ENCODE data around the gene YDJC. TPM values are rescaled to one million over a fixed set of nuclear protein-coding genes. Genes with fewer than 3 reads are reported as not detected.
"Not testable (repeated sequence)": the region's sequence is repeated elsewhere in the genome, so short reads cannot be mapped to it uniquely, and the experiment has no call there.

The YDJC gene
- total RNA-seq, 2 experiments from 2014 or later, result 59.0 to 81.1 TPM

DNA sequence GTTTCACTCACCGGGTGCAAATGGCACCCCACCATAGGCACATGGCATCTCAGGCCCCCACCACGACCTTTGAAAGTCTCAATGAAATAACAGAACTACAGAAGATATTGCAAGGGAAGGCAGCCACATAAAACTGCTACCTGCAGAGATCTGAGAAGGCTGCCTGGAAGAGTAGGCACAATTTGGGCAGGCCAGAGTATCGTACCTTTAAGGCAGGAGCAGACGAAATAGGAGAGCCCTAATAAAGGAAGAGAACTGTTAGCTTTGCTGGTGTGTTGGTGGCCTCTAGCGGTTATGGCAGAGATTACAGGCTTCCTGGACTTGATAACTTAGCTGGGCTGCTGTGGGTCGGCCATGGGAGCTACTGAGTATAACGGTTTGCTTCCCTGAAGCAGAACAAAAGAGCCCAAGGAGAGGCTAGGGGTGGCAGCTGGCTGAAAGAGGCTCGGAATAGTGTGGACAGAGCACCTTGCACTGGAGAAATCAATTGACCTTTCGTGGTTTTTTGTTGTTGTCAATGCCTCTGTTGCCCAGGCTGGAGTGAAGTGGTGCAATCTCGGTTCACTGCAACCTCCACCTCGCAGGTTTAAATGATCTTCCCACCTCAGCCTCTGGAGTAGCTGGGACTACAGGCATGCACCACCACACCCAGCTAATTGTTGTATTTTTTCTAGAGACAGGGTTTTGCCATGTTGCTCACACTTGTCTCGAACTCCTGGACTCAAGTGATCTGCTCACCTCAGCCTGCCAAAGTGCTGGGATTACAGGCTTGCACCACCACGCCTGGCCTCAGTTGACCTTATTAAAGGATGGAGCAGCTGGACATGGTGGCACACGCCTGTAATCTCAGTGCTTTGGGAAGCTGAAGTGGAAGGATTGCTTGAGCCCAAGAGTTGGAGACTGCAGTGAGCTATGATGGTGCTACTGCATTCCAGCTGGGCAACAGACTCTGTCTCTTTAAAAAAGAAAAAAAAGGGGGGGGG lies 17.1 kb upstream of the YDJC start:
- Histone ChIP-seq H3K4me3 (ENCODE audit: low read depth, low read length, poor library complexity, severe bottlenecking) (no peak overlapping the region), H3K4me2 (ENCODE audit: low read length) (peak overlapping the region; percentile 13; the same call in 1 of the 2 replicates), H3K9me3 (ENCODE audit: low read length) (no peaks in the 10 kb centered on the region), H3K79me2 (ENCODE audit: insufficient read depth, low read depth, low read length) (no peaks in the 10 kb centered on the region; the same call in 1 of the 2 replicates), H4K20me1 (ENCODE audit: insufficient read depth, low read length) (no peaks in the 10 kb centered on the region), H3K27ac (ENCODE audit: low read depth, low read length, poor library complexity, severe bottlenecking) (no peak overlapping the region), H2AFZ (ENCODE audit: low read length) (no peak overlapping the region), H3K4me1 (ENCODE audit: insufficient read depth, low read length, poor library complexity, severe bottlenecking) (peaks cover 29% of the 10 kb centered on the region), H3K36me3 (ENCODE audit: insufficient read depth, low read length) (peaks cover 36% of the 10 kb centered on the region), H3K9me2 (ENCODE audit: insufficient read depth, low read length) (no peaks in the 10 kb centered on the region)
- peak; percentile 89 for DNase-seq (ENCODE audit: low spot score)
- intact Hi-C loops (cut with micrococcal nuclease; ENCODE audit: unreplicated experiment), result no loop called here
- ChIA-PET POLR2A (interaction anchor here (0.6 to 1.0 kb wide), 2 partner anchors 10 to 258 kb away, joined by 3 to 5 read pairs; no protein-coding TSS in a partner anchor), CTCF (ENCODE audit: unreplicated experiment) (interaction anchor here (0.6 to 1.0 kb wide), 3 partner anchors 14 to 18 kb away, joined by 3 to 6 read pairs (median 5); partner anchors contain the start of gene CCDC116)
- no peak for TF ChIP-seq EZH2phosphoT487 (IDR thresholded peaks at IDR 0.05; ENCODE audit: borderline replicate concordance, low read depth, low read length)
- TF ChIP-seq, protein P1, sequence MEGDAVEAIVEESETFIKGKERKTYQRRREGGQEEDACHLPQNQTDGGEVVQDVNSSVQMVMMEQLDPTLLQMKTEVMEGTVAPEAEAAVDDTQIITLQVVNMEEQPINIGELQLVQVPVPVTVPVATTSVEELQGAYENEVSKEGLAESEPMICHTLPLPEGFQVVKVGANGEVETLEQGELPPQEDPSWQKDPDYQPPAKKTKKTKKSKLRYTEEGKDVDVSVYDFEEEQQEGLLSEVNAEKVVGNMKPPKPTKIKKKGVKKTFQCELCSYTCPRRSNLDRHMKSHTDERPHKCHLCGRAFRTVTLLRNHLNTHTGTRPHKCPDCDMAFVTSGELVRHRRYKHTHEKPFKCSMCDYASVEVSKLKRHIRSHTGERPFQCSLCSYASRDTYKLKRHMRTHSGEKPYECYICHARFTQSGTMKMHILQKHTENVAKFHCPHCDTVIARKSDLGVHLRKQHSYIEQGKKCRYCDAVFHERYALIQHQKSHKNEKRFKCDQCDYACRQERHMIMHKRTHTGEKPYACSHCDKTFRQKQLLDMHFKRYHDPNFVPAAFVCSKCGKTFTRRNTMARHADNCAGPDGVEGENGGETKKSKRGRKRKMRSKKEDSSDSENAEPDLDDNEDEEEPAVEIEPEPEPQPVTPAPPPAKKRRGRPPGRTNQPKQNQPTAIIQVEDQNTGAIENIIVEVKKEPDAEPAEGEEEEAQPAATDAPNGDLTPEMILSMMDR (conservative IDR thresholded peaks at IDR 0.05; ENCODE audit: low read length), result peak; percentile 91
- no TSS peak for BruUV-seq (replicated peaks)

DNA sequence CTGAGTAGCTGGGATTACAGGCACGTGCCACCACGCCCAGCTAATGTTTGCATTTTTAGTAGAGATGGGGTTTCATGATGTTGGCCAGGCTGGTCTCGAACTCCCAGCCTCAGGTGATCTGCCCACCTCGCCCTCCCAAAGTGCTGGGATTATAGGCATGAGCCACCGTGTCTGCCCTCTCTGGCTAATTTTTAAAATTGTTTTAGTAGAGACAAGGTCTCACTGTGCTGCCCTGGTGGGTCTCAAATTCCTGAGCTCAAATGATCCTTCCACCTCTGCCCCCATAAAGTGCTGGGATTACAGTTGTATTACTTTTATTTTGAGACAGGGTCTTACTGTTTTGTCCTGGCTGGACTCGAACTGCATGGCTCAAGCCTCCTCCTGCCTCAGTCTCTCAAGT lies 15.7 kb upstream of the YDJC start:
- H3K9me3 ChIP-seq (ENCODE audit: low read length); H2AFZ ChIP-seq (ENCODE audit: low read length); intact Hi-C loops (cut with micrococcal nuclease; ENCODE audit: unreplicated experiment); CTCF ChIA-PET (ENCODE audit: unreplicated experiment); H3K79me2 ChIP-seq (ENCODE audit: insufficient read depth, low read depth, low read length); BruUV-seq (replicated peaks); H3K27ac ChIP-seq (ENCODE audit: low read depth, low read length, poor library complexity, severe bottlenecking); H3K9me2 ChIP-seq (ENCODE audit: insufficient read depth, low read length); DNase-seq (ENCODE audit: low spot score); H3K4me3 ChIP-seq (ENCODE audit: low read depth, low read length, poor library complexity, severe bottlenecking); H3K4me2 ChIP-seq (ENCODE audit: low read length); H4K20me1 ChIP-seq (ENCODE audit: insufficient read depth, low read length): not testable (repeated sequence)
- Histone ChIP-seq H3K4me1 (ENCODE audit: insufficient read depth, low read length, poor library complexity, severe bottlenecking) (peaks cover 25% of the 10 kb centered on the region), H3K36me3 (ENCODE audit: insufficient read depth, low read length) (peaks cover 36% of the 10 kb centered on the region)
- POLR2A ChIA-PET, result interaction anchor here (0.7 kb wide), 1 partner anchor 698 kb away, joined by 3 read pairs; no protein-coding TSS in a partner anchor

DNA sequence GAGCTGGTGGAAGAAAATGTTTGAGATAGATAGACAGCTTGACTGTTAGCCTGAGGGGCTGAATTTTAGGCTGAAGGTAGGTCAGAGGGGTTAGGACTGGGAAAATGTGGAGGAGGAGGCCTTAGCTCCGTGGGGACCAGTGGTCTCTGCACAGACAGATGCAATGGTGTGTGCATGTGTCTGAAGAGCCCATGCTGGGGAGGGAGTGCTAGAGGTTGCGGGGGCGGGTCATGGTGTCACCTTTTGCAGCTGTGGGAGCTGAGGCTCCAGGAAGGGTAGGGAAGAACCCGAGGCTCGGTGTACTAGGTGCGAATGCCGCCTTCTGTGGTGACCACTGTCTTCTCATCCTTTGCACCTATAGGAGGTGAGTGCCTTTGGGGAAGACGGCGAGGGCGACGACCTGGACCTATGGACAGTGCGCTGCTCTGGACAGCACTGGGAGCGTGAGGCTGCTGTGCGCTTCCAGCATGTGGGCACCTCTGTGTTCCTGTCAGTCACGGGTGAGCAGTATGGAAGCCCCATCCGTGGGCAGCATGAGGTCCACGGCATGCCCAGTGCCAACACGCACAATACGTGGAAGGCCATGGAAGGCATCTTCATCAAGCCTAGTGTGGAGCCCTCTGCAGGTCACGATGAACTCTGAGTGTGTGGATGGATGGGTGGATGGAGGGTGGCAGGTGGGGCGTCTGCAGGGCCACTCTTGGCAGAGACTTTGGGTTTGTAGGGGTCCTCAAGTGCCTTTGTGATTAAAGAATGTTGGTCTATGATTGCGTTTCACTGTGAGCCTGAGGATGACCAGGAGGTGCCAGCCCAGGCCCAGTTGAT lies 13.9 kb upstream of the YDJC start:
- H3K36me3 ChIP-seq (ENCODE audit: insufficient read depth, low read length), result peaks cover 25% of the 10 kb centered on the region
- peak; percentile 45 for DNase-seq (ENCODE audit: low spot score)
- no peak for TF ChIP-seq EZH2phosphoT487 (IDR thresholded peaks at IDR 0.05; ENCODE audit: borderline replicate concordance, low read depth, low read length)
- TF ChIP-seq, protein P1 (conservative IDR thresholded peaks at IDR 0.05; ENCODE audit: low read length), result peak; percentile 67
- ChIA-PET CTCF (ENCODE audit: unreplicated experiment) (no interaction called here), POLR2A (interaction anchor here (1.6 to 2.0 kb wide), 2 partner anchors 8 to 75 kb away, joined by 3 to 7 read pairs; no protein-coding TSS in a partner anchor)
- peaks cover 19% of the 10 kb centered on the region for H3K4me1 ChIP-seq (ENCODE audit: insufficient read depth, low read length, poor library complexity, severe bottlenecking)
- peak overlapping the region; percentile 73 for H3K4me2 ChIP-seq (ENCODE audit: low read length)
- no peaks in the 10 kb centered on the region for H3K9me3 ChIP-seq (ENCODE audit: low read length)
- TSS peak; percentile 26 for BruUV-seq (replicated peaks)
- H4K20me1 ChIP-seq (ENCODE audit: insufficient read depth, low read length), result no peaks in the 10 kb centered on the region
- H3K4me3 ChIP-seq (ENCODE audit: low read depth, low read length, poor library complexity, severe bottlenecking), result peak overlapping the region; percentile 83
- H2AFZ ChIP-seq (ENCODE audit: low read length), result no peak overlapping the region
- H3K9me2 ChIP-seq (ENCODE audit: insufficient read depth, low read length), result no peaks in the 10 kb centered on the region
- no peaks in the 10 kb centered on the region; the same call in 1 of the 2 replicates for H3K79me2 ChIP-seq (ENCODE audit: insufficient read depth, low read depth, low read length)
- H3K27ac ChIP-seq (ENCODE audit: low read depth, low read length, poor library complexity, severe bottlenecking), result no peak overlapping the region
- intact Hi-C loops (cut with micrococcal nuclease; ENCODE audit: unreplicated experiment), result no loop called here
